Endodermal cell (in vitro differentiated cells): ENCODE results near the gene SELENOV. TPM values are rescaled to one million over a fixed set of nuclear protein-coding genes. Genes with fewer than 3 reads are reported as not detected.

Experiments used
- DNase-seq: peaks from one replicate; pipeline ENCODE4 v3.0.0-alpha.2; 2017
- H3K27ac ChIP-seq: 2 replicates; pipeline ENCODE4 v1.5.1; 2013; ENCODE audit warnings: mild to moderate bottlenecking, low read depth, low read length, moderate library complexity
- H3K27me3 ChIP-seq: 2 replicates; pipeline ENCODE4 v1.6.1; 2013; ENCODE audit warnings: mild to moderate bottlenecking, low read length, moderate library complexity; ENCODE audit not compliant: insufficient read depth, control insufficient read depth, poor library complexity, severe bottlenecking
- H3K36me3 ChIP-seq: 2 replicates; pipeline ENCODE4 v1.7.0; 2013; ENCODE audit warnings: mild to moderate bottlenecking, low read length, moderate library complexity; ENCODE audit not compliant: control insufficient read depth, insufficient read depth
- H3K4me1 ChIP-seq: one replicate; pipeline ENCODE4 v1.7.0; 2013; ENCODE audit warnings: low read length; ENCODE audit not compliant: control insufficient read depth, insufficient read depth
- H3K4me3 ChIP-seq: 2 replicates; pipeline ENCODE4 v1.5.1; 2013; ENCODE audit warnings: mild to moderate bottlenecking, low read length, moderate library complexity
- H3K9ac ChIP-seq: 2 replicates; pipeline ENCODE4 v1.6.1; 2013; ENCODE audit warnings: mild to moderate bottlenecking, low read length, moderate library complexity; ENCODE audit not compliant: poor library complexity, severe bottlenecking; ENCODE audit errors: extremely low read depth
- H3K9me3 ChIP-seq: 2 replicates; pipeline ENCODE4 v1.6.1; 2013; ENCODE audit warnings: mild to moderate bottlenecking, low read length, moderate library complexity; ENCODE audit not compliant: control insufficient read depth
- H3K27ac Mint-ChIP-seq: 2 replicates; pipeline ENCODE4 v1.8.0; 2020; ENCODE audit warnings: mixed read lengths
- H3K27me3 Mint-ChIP-seq: 2 replicates; pipeline ENCODE4 v1.8.0; 2021; ENCODE audit warnings: mild to moderate bottlenecking, mixed read lengths; ENCODE audit not compliant: insufficient read depth
- H3K36me3 Mint-ChIP-seq: 2 replicates; pipeline ENCODE4 v1.8.0; 2020; ENCODE audit warnings: low read depth, mixed read lengths
- H3K4me1 Mint-ChIP-seq: 2 replicates; pipeline ENCODE4 v1.8.0; 2020; ENCODE audit warnings: mixed read lengths
- H3K4me3 Mint-ChIP-seq: 2 replicates; pipeline ENCODE4 v1.8.0; 2020; ENCODE audit warnings: mild to moderate bottlenecking, moderate library complexity, mixed read lengths
- H3K9me3 Mint-ChIP-seq: 2 replicates; pipeline ENCODE4 v1.8.0; 2020; ENCODE audit warnings: mild to moderate bottlenecking, mixed read lengths
- WGBS, 2 experiments: methylation state at CpG; one replicate each; pipeline versions ENCODE4 v1.1.5 to v1.1.7; 2013; ENCODE audit warnings: missing lambda C conversion rate in 2 of 2, mixed read lengths in 1 of 2; ENCODE audit not compliant: insufficient coverage in 1 of 2, insufficient read length in 1 of 2; 5-methylcytosine and 5-hydroxymethylcytosine counted together
- total RNA-seq, 2 donors: library from RNA; stranded (reverse); fragmentation: NEBNext Ultra II Directional in 1 of 2; extraction: Animal tissue kit (Norgen Biotek cat#: 25700) in 1 of 2; gene quantifications; 2 replicates in 1 of 2; 3 replicates in 1 of 2; pipeline ENCODE4 v1.2.1, GENCODE V29; 2021
- TF ChIP-seq, protein P1 (sequence below): fragments of 200-600 bp; sonication (generic); conservative IDR thresholded peaks from 2 replicates; pipeline ENCODE4 v1.5.0; 2021; ENCODE audit warnings: antibody characterized with exemption, mild to moderate bottlenecking

Gene SELENOV
- total RNA-seq, 2 donors from 2014 or later: 8.7 to 15.3 TPM

DNA sequence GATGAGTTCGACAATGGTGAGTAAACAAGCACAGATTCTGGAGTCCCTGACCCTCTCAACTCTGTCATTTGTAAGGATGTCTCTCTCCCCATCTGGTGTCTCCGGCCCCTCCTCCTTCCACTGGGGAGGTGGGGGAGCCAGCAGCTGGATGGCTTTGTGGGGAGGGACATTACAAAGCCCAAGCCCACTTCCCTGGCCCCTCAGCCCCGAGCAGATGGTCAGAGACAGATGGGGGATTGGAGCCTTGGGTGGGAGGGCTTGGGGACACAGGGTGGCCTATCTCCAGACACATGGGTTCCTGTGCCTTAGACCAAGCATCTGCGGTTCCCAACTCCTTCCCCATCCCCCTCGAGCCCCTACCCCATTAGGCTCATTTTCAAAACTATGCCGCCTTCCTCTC is 31.8 kb upstream of the SELENOV start:
- H3K4me3 ChIP-seq: no peak overlapping the region
- H3K27ac Mint-ChIP-seq: peak overlapping the region; percentile 21
- H3K4me3 Mint-ChIP-seq: peak overlapping the region; percentile 89
- H3K4me1 ChIP-seq: no peaks in the 10 kb centered on the region
- H3K9me3 Mint-ChIP-seq: no peaks in the 10 kb centered on the region
- 88 to 89% methylated on average over 1 to 5 of the region's 6 CpGs for WGBS, 2 experiments
- H3K9ac ChIP-seq: no peak overlapping the region
- peaks cover 42% of the 10 kb centered on the region for H3K36me3 ChIP-seq
- no peaks in the 10 kb centered on the region for H3K27me3 Mint-ChIP-seq
- H3K27ac ChIP-seq: no peak overlapping the region
- no peaks in the 10 kb centered on the region for H3K27me3 ChIP-seq
- TF ChIP-seq, protein P1, sequence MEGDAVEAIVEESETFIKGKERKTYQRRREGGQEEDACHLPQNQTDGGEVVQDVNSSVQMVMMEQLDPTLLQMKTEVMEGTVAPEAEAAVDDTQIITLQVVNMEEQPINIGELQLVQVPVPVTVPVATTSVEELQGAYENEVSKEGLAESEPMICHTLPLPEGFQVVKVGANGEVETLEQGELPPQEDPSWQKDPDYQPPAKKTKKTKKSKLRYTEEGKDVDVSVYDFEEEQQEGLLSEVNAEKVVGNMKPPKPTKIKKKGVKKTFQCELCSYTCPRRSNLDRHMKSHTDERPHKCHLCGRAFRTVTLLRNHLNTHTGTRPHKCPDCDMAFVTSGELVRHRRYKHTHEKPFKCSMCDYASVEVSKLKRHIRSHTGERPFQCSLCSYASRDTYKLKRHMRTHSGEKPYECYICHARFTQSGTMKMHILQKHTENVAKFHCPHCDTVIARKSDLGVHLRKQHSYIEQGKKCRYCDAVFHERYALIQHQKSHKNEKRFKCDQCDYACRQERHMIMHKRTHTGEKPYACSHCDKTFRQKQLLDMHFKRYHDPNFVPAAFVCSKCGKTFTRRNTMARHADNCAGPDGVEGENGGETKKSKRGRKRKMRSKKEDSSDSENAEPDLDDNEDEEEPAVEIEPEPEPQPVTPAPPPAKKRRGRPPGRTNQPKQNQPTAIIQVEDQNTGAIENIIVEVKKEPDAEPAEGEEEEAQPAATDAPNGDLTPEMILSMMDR: no peak
- H3K4me1 Mint-ChIP-seq: peaks cover 20% of the 10 kb centered on the region
- no peaks in the 10 kb centered on the region for H3K9me3 ChIP-seq
- peaks cover 35% of the 10 kb centered on the region for H3K36me3 Mint-ChIP-seq
- no peak for DNase-seq

GRCh38 chr19:39489756-39490155 is 25.2 kb upstream of the SELENOV start:
- Histone ChIP-seq H3K4me3 (no peak overlapping the region), H3K4me1 (no peaks in the 10 kb centered on the region), H3K27me3 (no peaks in the 10 kb centered on the region), H3K36me3 (peaks cover 57% of the 10 kb centered on the region), H3K9ac (no peak overlapping the region), H3K9me3 (no peaks in the 10 kb centered on the region), H3K27ac (no peak overlapping the region)
- WGBS, 2 experiments: 88% methylated on average over 9 to 10 of the region's 10 CpGs
- H3K36me3 Mint-ChIP-seq: peaks cover 47% of the 10 kb centered on the region
- no peak overlapping the region for H3K4me3 Mint-ChIP-seq
- H3K9me3 Mint-ChIP-seq: no peaks in the 10 kb centered on the region
- TF ChIP-seq, protein P1: peak; percentile 27
- H3K4me1 Mint-ChIP-seq: no peaks in the 10 kb centered on the region
- peak overlapping the region; percentile 68 for H3K27ac Mint-ChIP-seq
- no peaks in the 10 kb centered on the region for H3K27me3 Mint-ChIP-seq
- DNase-seq: no peak

- no peaks in the 10 kb centered on the region for H3K9me3 ChIP-seq
- H3K4me3 Mint-ChIP-seq: no peak overlapping the region
- no peak for DNase-seq
- peaks cover 30% of the 10 kb centered on the region for H3K36me3 Mint-ChIP-seq
- no peaks in the 10 kb centered on the region for H3K4me1 ChIP-seq
- H3K9ac ChIP-seq: no peak overlapping the region
- no peaks in the 10 kb centered on the region for H3K9me3 Mint-ChIP-seq
- peaks cover 39% of the 10 kb centered on the region for H3K36me3 ChIP-seq
- TF ChIP-seq, protein P1: no peak
- no peaks in the 10 kb centered on the region for H3K4me1 Mint-ChIP-seq
- no peak overlapping the region for H3K27ac ChIP-seq
- no peaks in the 10 kb centered on the region for H3K27me3 Mint-ChIP-seq
- H3K27me3 ChIP-seq: no peaks in the 10 kb centered on the region
- H3K27ac Mint-ChIP-seq: no peak overlapping the region
- H3K4me3 ChIP-seq: no peak overlapping the region
- WGBS, 2 experiments: 96 to 98% methylated on average over 5 to 6 of the region's 6 CpGs
Observed at GRCh38 chr19:39492225-39492624, 22.7 kb upstream of the SELENOV start.
